RPMI8226 (cell line): ENCODE measurements around the gene RPS23.

Experiments used
- DNase-seq: peaks from one replicate; pipeline ENCODE4 v3.0.0-alpha.2; 2015

RPS23 gene

GRCh38 chr5:82277987-82278710 is at the start of gene RPS23:
Gene RPS23, minus strand, starts transcription at chr5:82278354. Its CDS starts 31 bp downstream, at chr5:82278323.
- DNase-seq: peak; percentile 97

DNA sequence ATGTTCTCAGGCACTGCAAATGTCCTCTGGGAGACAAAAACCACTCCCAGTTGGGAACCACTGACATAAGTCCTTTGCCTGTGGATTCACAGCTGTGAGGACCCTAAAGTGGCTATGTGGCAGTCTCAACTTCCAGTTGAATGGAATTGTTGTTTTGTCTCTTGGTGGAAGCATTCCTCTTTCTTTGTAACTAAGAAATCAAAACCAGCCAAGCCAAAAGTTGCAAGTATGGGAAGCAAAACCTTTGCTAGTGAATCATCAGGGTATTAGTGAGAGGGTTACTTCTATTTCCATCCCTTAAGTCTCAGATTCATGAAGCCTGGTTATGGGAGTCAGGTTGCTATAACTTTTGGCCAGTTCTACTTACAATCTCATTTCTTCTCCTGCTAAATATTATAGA is 49.8 kb upstream of the RPS23 start:
- no peak for DNase-seq

DNA sequence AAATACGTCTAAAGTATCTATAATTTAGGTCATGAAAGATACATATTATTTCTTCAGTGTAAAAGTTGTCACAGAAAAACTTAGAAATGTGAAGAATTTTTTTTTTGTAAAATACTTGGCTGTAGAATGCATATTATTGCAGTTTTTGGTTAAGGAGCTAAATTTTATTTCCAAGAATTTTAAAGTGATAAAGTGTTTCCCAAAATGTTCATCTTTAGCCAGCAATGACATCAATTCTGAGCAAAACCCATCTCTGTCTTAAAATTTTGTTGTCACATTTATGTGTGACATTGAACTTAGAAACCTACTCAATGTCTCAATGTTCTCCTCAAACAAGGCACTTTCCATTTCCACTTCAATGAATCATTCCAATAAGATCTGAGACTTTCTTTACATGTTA is 47.8 kb upstream of the RPS23 start:
- no peak for DNase-seq

DNA sequence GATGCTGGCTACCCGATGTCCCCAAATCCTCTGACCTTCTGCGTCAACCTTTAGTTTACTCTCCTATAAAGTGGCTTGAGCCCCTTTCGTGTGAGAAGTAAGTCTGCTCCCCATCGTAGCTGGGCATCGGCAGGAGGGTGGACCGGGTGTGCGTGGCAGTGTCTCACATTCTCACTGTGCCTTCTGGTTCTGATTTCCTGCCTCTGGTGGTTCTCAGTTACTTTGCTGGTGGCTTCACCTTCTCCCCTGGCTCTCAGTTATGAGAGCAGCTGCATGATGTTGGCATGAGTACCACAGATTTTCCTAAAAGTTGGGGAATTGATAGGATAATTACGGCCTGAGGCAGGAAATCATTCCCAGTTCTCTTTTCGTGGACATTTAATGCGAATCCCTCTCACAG is 47.0 kb upstream of the RPS23 start:
- DNase-seq: no peak

DNA sequence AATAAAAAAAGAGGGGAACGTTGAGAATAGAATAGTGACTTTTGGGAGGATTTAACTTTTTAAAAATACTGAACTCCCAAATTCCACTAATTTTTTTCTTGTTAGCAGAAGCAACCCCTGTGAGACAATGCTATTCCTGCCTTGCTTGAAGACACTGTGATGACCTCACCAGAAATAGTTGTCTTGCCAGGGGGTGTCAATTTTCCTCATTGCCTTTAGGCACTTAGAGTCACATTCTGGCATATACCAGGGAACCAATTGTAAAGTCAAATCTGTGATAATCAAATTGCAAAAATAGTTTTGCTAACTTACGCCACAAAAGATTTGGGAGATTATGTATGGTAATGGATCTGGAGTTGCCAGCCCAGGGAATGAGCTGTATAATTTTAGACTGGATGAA is 42.8 kb upstream of the RPS23 start:
- no peak for DNase-seq

GRCh38 chr5:82319651-82320376 is 41.7 kb upstream of the RPS23 start:
- no peak for DNase-seq

DNA sequence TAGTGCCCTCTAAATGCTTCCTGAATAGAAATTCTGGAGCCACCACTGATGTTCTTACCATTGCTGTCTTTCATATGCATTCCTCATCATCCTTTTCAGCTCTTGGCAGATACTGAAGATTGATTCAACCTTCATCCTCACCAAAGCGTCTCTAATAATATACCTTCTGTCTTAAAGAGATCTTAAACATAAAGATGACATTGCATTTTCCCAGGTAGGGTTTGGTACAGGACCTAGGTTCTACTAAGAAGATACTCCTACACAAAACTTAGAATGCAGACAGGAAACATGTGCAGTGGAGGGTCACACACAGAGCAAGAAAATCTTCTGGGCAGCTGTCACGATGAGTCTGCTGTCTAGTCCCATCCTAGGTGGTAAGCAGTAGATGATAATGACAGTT is 41.0 kb upstream of the RPS23 start:
- no peak for DNase-seq

DNA sequence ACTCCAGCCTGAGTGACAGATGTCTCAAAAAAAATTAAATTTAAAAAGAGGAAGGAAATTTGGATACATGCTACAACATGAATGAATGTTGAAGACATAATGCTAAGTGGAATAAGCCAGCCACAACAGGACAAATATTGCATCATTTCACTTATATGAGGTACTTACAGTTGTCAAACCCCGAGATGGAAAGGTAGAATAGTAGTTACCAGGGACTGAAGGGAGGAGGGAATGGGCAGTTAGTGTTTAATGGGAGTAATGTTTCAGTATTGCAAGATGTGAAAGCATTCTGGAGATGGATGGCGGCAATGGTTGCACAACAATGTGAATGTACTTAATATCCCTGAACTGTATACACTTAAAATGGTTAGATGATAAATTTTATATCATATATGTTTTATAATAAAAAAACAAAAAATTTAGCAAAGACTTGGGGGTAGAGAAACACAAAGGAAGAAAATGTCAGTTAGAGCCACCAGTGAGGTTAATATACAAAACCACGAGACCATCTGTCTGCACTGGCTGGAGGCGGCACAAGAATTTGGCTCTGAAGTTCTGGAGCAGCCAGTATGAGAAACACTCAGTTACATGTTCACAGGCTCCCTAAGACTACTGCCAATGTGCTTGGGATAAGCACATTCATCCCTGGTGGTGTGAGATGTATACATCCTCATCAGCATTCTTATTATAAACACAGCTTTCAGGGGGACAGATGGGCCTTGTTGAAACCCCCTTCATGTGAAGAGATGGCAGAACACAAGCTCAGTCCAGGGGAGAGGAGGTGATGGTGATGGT is 37.0 kb upstream of the RPS23 start:
- no peak for DNase-seq

- no peak for DNase-seq
These were observed 34.9 kb upstream of the RPS23 start for GRCh38 chr5:82313016-82313415.

DNA sequence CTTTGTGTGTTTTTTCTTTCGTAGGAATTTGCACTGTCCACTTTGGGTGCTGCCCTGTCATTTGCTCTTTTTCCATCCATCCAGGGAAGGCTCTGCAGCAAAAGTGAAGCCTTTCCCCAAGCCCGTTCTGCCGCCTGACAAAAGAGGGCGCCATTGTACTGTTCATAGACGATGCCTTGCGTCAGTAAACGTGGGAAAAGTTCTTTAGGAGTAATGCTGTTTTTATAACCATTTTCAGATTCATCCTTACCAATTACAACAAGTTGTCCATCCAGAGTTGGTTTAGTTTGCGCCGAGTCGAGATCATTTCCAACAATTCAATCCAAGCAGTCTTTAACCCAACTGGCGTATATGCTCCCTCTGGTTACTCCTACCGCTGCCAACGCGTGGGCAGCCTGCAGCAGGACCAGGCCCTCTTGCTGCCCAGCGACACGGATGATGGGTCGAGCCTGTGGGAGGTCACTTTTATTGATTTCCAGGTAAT is 34.3 kb upstream of the RPS23 start:
- DNase-seq: peak; percentile 61

- DNase-seq: no peak
These were observed 31.0 kb upstream of the RPS23 start for GRCh38 chr5:82309091-82309531.

GRCh38 chr5:82308416-82308815 is 30.3 kb upstream of the RPS23 start:
- no peak for DNase-seq

DNA sequence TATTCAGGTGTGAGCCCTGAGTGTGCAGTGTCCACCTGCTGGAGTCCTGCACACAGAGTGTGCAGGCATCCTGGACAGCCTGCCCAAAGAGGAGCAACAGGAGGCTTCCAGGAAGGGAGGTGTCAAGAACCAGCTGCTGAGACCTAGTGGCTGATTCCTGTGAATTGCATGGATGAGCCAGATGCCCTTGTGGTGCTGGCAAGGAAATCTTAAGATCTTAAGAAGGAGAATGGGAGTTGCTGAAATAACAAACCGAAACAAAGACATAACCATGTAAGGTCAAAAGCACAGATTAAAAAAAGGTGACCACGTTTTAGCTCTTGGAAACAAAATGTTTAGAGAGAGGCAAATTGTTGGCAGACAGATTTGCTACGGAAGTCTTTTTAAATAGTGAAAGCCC is 29.3 kb upstream of the RPS23 start:
- no peak for DNase-seq

- no peak for DNase-seq
These were observed 28.0 kb upstream of the RPS23 start for GRCh38 chr5:82306151-82306550.

GRCh38 chr5:82301190-82301589 is 23.0 kb upstream of the RPS23 start:
- DNase-seq: no peak

GRCh38 chr5:82298668-82299067 is 20.5 kb upstream of the RPS23 start:
- no peak for DNase-seq

GRCh38 chr5:82297711-82298110 is 19.6 kb upstream of the RPS23 start:
- no peak for DNase-seq

DNA sequence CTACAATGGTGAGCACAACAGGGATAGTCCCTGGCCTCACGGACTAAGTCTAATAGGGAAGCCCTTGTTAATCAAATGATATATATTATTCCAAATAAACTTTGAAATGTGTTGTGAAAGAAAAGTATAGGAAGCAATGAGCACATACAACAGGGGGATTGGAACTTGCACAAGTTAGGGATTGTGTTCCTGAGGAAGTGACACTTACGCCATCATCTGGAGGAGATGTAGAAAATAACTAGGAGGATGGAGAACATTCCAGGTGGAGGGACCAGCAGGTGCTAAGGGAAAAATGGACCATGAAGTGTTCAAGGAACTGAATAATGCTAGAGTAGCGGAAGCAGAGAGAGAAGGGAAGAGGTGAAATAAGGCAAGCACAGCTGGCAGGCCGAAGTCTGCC is 18.8 kb upstream of the RPS23 start:
- no peak for DNase-seq

- no peak for DNase-seq
These were observed 17.9 kb upstream of the RPS23 start for GRCh38 chr5:82295959-82296531.

- peak; percentile 26 for DNase-seq
These were observed 17.0 kb upstream of the RPS23 start for GRCh38 chr5:82295144-82295543.

DNA sequence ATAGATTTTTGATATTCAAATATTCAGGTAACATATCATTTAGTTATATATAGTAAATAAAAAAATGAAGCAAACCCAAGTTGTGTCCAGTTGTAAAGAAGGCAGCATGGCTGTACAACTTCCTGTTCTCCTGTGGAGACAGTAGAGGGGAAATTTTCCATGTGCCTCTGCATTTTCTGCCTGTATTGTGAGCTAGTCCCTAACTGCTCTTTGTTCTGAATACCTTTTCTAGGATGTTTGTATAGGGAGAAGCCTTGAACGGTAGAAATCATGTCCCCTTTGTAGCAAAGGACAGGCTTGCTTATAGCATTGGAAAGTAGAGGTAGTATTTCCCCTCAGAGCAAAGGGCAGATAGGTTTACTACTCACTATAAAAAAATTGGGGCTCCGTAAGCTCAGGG is 13.3 kb upstream of the RPS23 start:
- no peak for DNase-seq

GRCh38 chr5:82290908-82291307 is 12.8 kb upstream of the RPS23 start:
- no peak for DNase-seq

GRCh38 chr5:82290005-82290404 is 11.9 kb upstream of the RPS23 start:
- no peak for DNase-seq
